Stimulated activated naive CD8-positive, alpha-beta T cell treated with anti-CD3 and anti-CD28 coated beads, Interleukin-15, Interleukin-2, amounts not matched to agents 100 ng/mL and 50 ng/mL, for 24 hours (primary cell): ENCODE data around the gene USP8.
"Not testable (repeated sequence)": the region's sequence is repeated elsewhere in the genome, so short reads cannot be mapped to it uniquely, and the experiment has no call there.

ENCODE experiments used
- H3K27ac Mint-ChIP-seq: one replicate; pipeline ENCODE4 v1.8.0; 2021; ENCODE audit warnings: mild to moderate bottlenecking, mixed read lengths
- H3K27me3 Mint-ChIP-seq: one replicate; pipeline ENCODE4 v1.8.0; 2021; ENCODE audit warnings: mixed read lengths
- H3K36me3 Mint-ChIP-seq: one replicate; pipeline ENCODE4 v1.8.0; 2021; ENCODE audit warnings: low read depth, mixed read lengths
- H3K4me1 Mint-ChIP-seq: one replicate; pipeline ENCODE4 v1.8.0; 2021; ENCODE audit warnings: low read depth, mixed read lengths
- H3K4me3 Mint-ChIP-seq: one replicate; pipeline ENCODE4 v1.8.0; 2021; ENCODE audit warnings: mild to moderate bottlenecking, mixed read lengths
- H3K9me3 Mint-ChIP-seq: one replicate; pipeline ENCODE4 v1.8.0; 2021; ENCODE audit warnings: mixed read lengths

The USP8 gene

GRCh38 chr15:50487287-50487686 lies 63.1 kb downstream of the USP8 start:
- H3K36me3 Mint-ChIP-seq, result peaks cover 75% of the 10 kb centered on the region

DNA sequence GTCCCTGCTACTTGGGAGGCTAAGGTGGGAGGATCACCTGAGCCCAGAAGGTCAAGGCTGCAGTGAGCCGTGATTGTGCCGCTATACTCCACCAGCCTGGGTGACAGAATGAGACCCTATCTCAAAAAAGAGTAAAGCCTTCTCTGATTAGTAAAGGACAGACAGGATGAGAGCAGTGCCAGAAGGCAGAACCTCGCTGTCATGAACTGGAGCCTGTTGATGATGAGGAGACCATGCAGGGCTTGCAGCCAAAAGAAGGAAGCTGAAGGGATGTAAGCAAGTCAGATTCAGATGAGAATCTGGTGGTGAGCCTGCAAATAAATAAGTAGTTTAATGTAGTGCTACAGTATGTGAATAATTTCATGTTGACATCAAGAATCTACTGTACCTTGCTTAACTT lies 69.4 kb downstream of the USP8 start:
- no peaks in the 10 kb centered on the region for H3K9me3 Mint-ChIP-seq
- no peak overlapping the region for H3K4me3 Mint-ChIP-seq
- H3K4me1 Mint-ChIP-seq, result no peaks in the 10 kb centered on the region
- peaks cover 73% of the 10 kb centered on the region for H3K36me3 Mint-ChIP-seq
- H3K27ac Mint-ChIP-seq, result no peak overlapping the region
- H3K27me3 Mint-ChIP-seq, result no peaks in the 10 kb centered on the region

More at GRCh38 chr15:50487287-50487686, 63.1 kb downstream of the USP8 start:
- Mint-ChIP-seq H3K9me3 (no peaks in the 10 kb centered on the region), H3K27me3 (no peaks in the 10 kb centered on the region), H3K4me3 (no peak overlapping the region), H3K27ac (peak overlapping the region; percentile 66), H3K4me1 (peaks cover 30% of the 10 kb centered on the region)

DNA sequence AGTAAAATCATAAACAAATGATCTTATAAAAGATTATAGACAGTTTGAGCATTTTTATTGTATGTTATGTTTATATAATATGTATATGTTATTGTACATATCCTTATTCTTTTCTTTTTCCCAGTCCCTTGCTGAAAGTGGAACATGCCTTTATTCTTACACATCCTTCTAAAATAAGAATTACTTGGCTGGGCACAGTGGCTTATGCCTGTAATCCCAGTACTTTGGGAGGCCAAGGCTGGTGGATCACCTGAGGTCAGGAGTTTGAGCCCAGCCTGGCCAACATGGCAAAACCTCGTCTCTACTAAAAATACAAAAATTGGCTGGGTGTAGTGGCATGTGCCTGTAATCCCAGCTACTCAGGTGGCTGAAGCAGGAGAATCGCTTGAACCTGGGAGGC lies 70.3 kb downstream of the USP8 start:
- H3K27me3 Mint-ChIP-seq, H3K27ac Mint-ChIP-seq, H3K9me3 Mint-ChIP-seq, H3K4me3 Mint-ChIP-seq, H3K4me1 Mint-ChIP-seq: not testable (repeated sequence)
- H3K36me3 Mint-ChIP-seq, result peaks cover 76% of the 10 kb centered on the region

DNA sequence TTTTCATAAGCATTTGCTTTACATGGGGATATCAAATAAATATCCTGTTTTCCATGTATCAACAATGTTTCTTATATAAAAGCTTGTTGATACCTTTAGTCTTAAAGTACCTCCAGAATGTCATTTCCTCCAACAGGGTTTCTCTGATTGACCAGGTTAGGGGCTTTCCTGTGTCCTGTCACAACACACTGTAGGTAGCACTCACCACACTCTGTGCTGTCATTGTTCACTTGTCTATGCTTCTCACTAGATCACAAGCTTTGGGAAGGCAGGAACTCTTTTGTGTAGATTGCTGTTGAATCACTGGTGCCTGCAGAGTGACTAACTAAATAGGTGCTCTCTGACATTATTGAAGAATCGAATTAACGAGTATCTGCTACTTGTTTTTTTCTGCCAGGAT lies 72.5 kb downstream of the USP8 start:
- H3K36me3 Mint-ChIP-seq, result peaks cover 71% of the 10 kb centered on the region
- H3K27ac Mint-ChIP-seq, result no peak overlapping the region
- no peaks in the 10 kb centered on the region for H3K27me3 Mint-ChIP-seq
- H3K9me3 Mint-ChIP-seq, result no peaks in the 10 kb centered on the region
- peaks cover 3% of the 10 kb centered on the region for H3K4me1 Mint-ChIP-seq
- H3K4me3 Mint-ChIP-seq, result no peak overlapping the region

GRCh38 chr15:50500352-50500751 lies 76.1 kb downstream of the USP8 start:
- Mint-ChIP-seq H3K27ac (no peak overlapping the region), H3K27me3 (no peaks in the 10 kb centered on the region), H3K36me3 (peaks cover 50% of the 10 kb centered on the region), H3K4me3 (no peak overlapping the region), H3K4me1 (peaks cover 3% of the 10 kb centered on the region), H3K9me3 (no peaks in the 10 kb centered on the region)

DNA sequence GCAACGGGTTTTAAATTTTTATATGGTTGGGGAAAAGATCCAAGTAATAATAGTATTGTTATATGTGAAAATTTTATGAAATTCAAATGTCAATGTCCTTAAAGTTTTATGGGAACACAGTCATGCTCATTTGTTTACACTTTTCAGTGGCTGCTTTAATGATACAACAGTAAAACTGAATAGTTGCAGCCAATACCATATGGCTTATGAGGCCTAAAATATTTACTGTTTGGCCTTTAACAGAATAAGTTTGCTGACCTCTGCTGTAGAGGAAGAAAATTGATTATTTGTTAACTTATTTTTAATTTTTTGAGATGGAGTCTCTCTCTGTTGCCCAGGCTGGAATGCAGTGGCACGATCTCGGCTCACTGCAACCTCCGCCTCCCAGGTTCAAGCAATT lies 77.6 kb downstream of the USP8 start:
- H3K9me3 Mint-ChIP-seq, result no peaks in the 10 kb centered on the region
- no peak overlapping the region for H3K27ac Mint-ChIP-seq
- peaks cover 3% of the 10 kb centered on the region for H3K4me1 Mint-ChIP-seq
- no peak overlapping the region for H3K4me3 Mint-ChIP-seq
- no peaks in the 10 kb centered on the region for H3K27me3 Mint-ChIP-seq
- H3K36me3 Mint-ChIP-seq, result peaks cover 39% of the 10 kb centered on the region

- Mint-ChIP-seq H3K9me3 (no peaks in the 10 kb centered on the region), H3K27me3 (no peaks in the 10 kb centered on the region), H3K36me3 (peaks cover 33% of the 10 kb centered on the region), H3K4me1 (peaks cover 3% of the 10 kb centered on the region), H3K27ac (peak overlapping the region; percentile 21), H3K4me3 (no peak overlapping the region)
These were observed 78.9 kb downstream of the USP8 start for GRCh38 chr15:50503144-50503543.

DNA sequence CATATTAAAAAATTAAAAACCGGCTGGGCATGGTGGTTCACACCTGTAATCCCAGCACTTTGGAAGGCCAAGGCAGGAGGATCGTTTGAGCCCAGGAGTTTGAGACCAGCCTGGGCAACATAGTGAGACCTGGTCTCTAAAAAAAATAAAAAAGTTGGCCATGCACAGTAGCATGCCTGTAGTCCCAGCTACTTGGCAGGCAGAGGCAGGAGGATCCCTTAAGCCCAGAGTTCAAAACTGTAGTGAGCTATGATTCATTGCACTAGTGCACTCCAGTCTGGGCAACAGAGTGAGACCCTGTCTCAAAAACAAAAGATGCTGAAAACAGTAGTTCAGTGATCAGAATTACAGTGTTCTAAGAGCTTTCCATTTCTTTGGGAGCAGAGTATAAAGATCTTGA lies 81.5 kb downstream of the USP8 start:
- H3K27ac Mint-ChIP-seq, H3K9me3 Mint-ChIP-seq, H3K4me1 Mint-ChIP-seq, H3K27me3 Mint-ChIP-seq, H3K4me3 Mint-ChIP-seq: not testable (repeated sequence)
- H3K36me3 Mint-ChIP-seq, result peaks cover 15% of the 10 kb centered on the region

DNA sequence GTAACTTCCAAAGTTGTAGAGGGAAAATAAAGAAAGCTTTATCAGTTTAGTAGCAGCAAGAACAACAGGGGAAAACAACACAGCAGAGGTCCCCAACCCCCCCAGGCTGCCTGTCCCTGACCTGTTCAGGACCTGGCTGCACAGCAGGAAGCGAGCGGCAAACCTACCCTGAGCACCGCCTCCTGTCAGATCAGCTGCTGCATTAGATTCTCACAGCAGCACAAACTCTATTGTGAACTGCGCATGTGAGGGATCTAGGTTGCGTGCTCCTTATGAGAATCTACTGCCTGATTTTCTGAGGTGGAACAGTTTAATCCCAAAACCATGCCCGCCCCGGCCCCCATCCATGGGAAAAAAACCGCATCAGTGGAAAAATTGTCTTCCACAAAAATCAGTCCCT lies 81.9 kb downstream of the USP8 start:
- H3K27ac Mint-ChIP-seq, result no peak overlapping the region
- no peaks in the 10 kb centered on the region for H3K4me1 Mint-ChIP-seq
- no peaks in the 10 kb centered on the region for H3K9me3 Mint-ChIP-seq
- H3K4me3 Mint-ChIP-seq, result no peak overlapping the region
- peaks cover 13% of the 10 kb centered on the region for H3K36me3 Mint-ChIP-seq
- no peaks in the 10 kb centered on the region for H3K27me3 Mint-ChIP-seq

DNA sequence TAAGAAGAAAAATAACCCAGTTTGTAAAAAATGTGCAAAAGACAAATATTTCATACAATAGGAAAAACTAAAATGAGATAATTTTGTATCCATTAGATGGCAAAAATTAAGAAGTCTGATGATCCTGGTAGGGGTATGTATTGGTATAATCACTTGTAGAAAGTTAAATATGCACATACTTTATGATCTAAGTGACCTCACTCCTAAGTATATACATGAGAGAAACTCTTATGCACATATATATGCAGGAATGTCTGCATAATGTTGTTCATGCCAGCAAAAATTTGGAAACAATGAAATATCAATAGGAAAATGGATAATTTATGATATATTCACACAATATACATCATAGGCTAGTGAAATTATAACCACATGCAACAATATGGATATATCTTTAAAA lies 88.8 kb downstream of the USP8 start:
- H3K4me1 Mint-ChIP-seq, result no peaks in the 10 kb centered on the region
- H3K27me3 Mint-ChIP-seq, result no peaks in the 10 kb centered on the region
- H3K9me3 Mint-ChIP-seq, result no peaks in the 10 kb centered on the region
- H3K27ac Mint-ChIP-seq, result no peak overlapping the region
- no peak overlapping the region for H3K4me3 Mint-ChIP-seq
- H3K36me3 Mint-ChIP-seq, result peaks cover 7% of the 10 kb centered on the region

DNA sequence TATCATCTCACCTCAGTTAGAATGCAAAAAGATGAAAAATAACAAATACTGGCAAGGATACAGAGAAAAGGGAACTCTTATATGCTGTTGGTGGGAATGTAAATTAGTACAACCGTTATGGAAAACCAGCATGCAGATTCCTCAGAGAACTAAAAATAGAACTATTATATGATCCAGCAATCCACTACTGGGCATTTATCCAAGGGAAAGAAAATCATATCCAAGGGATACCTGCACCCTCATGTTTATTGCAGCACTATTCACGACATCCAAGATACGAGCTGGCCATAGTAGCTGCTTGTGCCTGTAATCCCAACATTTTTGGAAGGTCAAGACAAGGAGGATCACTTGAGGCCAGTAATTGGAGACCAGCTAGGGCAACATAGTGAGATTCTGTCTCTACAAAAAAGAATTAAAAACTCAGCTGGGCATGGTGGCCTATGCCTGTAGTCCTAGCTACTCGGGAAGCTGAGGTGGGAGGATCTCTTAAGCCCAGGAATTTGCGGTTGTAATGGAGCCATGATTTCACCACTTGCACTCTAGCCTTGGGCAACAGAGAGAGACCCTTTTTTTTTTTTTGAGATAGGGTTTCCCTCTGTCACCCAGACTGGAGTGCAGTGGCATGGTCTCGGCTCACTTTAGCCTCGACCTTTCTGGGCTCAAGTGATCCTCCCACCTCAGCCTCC lies 95.7 kb downstream of the USP8 start:
- Mint-ChIP-seq H3K36me3 (no peaks in the 10 kb centered on the region), H3K4me1 (no peaks in the 10 kb centered on the region), H3K27me3 (no peaks in the 10 kb centered on the region), H3K27ac (no peak overlapping the region), H3K9me3 (no peaks in the 10 kb centered on the region), H3K4me3 (no peak overlapping the region)

DNA sequence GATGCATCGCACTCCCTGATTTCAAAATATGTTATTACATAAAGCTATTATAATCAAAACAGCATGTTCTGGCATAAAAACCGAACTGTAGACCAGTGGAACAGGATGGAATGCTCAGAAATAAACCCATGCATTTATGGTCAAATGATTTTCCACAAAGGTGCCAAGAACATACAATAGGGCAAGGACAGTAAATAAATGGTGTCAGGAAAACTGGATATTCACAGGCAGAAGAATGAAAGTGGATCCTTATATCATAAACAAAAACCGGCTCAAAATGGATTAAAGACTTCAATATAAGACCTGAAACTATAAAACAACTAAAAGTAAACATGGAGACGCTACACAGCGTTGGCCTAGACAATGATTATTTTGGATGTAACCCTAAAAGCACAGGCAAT lies 99.6 kb downstream of the USP8 start:
- no peaks in the 10 kb centered on the region for H3K27me3 Mint-ChIP-seq

GRCh38 chr15:50531163-50531562 lies 107.0 kb downstream of the USP8 start:
- no peaks in the 10 kb centered on the region for H3K9me3 Mint-ChIP-seq
- peak overlapping the region; percentile 32 for H3K27ac Mint-ChIP-seq
- H3K4me3 Mint-ChIP-seq, result no peak overlapping the region
- no peaks in the 10 kb centered on the region for H3K27me3 Mint-ChIP-seq
- no peaks in the 10 kb centered on the region for H3K36me3 Mint-ChIP-seq
- H3K4me1 Mint-ChIP-seq, result peaks cover 24% of the 10 kb centered on the region

More for the DNA sequence above, 99.6 kb downstream of the USP8 start:
- Mint-ChIP-seq H3K4me1 (no peaks in the 10 kb centered on the region), H3K4me3 (no peak overlapping the region), H3K9me3 (no peaks in the 10 kb centered on the region), H3K27ac (no peak overlapping the region), H3K36me3 (no peaks in the 10 kb centered on the region)

DNA sequence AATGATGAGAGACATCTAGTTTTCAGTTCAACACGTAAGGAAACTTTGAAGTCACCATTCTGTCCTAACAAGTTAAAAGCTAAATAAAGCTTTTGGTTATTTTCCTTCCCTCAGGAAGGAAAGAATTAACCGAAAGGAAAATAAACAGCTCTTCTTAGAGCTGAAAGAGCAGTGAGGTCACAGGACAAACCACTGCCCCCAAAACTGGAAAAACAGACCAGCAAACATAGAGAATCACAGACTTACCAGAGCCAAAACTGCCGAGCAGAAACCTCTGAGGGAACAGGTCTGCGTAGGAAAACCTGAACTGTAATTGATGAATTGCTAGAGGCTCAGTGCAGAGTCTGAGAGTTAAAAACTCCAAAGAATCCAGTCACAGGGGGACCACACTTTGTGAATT lies 107.6 kb downstream of the USP8 start:
- no peaks in the 10 kb centered on the region for H3K36me3 Mint-ChIP-seq
- H3K9me3 Mint-ChIP-seq, result no peaks in the 10 kb centered on the region
- H3K27me3 Mint-ChIP-seq, result no peaks in the 10 kb centered on the region
- no peak overlapping the region for H3K4me3 Mint-ChIP-seq
- H3K27ac Mint-ChIP-seq, result peak overlapping the region; percentile 68
- H3K4me1 Mint-ChIP-seq, result peaks cover 24% of the 10 kb centered on the region

GRCh38 chr15:50542887-50543210 lies 118.6 kb downstream of the USP8 start:
- no peak overlapping the region for H3K27ac Mint-ChIP-seq
- H3K9me3 Mint-ChIP-seq, result no peaks in the 10 kb centered on the region
- peaks cover 3% of the 10 kb centered on the region for H3K27me3 Mint-ChIP-seq
- no peak overlapping the region for H3K4me3 Mint-ChIP-seq
- H3K4me1 Mint-ChIP-seq, result no peaks in the 10 kb centered on the region
- no peaks in the 10 kb centered on the region for H3K36me3 Mint-ChIP-seq

DNA sequence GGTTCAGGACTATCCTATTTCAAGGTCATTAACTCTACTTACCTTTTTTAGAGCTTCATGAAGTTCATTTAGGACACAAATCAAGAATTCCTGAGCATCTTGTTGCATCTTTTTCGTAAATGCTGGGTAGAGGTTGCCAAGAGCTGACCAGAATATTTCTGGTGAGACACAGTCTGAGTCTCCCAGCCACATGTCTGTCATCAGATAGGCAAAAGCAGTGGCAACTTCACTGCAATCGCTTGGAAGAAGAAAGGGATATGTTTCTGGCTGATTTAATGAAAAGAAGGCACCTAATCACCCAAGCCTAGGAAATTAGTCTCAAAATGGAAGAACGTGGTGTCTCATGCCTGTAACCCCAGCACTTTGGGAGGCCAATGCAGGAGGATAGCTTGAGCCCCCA lies 119.4 kb downstream of the USP8 start:
- Mint-ChIP-seq H3K36me3 (no peaks in the 10 kb centered on the region), H3K4me3 (no peak overlapping the region), H3K27ac (no peak overlapping the region), H3K4me1 (no peaks in the 10 kb centered on the region), H3K27me3 (peaks cover 3% of the 10 kb centered on the region), H3K9me3 (no peaks in the 10 kb centered on the region)
